ENCODE results near the gene NXF1. TPM values are rescaled to one million over a fixed set of nuclear protein-coding genes. Genes with fewer than 3 reads are reported as not detected.
"Not testable (repeated sequence)": the region's sequence is repeated elsewhere in the genome, so short reads cannot be mapped to it uniquely, and the experiment has no call there.

NXF1 gene
- total RNA-seq, result 85.7 TPM

DNA sequence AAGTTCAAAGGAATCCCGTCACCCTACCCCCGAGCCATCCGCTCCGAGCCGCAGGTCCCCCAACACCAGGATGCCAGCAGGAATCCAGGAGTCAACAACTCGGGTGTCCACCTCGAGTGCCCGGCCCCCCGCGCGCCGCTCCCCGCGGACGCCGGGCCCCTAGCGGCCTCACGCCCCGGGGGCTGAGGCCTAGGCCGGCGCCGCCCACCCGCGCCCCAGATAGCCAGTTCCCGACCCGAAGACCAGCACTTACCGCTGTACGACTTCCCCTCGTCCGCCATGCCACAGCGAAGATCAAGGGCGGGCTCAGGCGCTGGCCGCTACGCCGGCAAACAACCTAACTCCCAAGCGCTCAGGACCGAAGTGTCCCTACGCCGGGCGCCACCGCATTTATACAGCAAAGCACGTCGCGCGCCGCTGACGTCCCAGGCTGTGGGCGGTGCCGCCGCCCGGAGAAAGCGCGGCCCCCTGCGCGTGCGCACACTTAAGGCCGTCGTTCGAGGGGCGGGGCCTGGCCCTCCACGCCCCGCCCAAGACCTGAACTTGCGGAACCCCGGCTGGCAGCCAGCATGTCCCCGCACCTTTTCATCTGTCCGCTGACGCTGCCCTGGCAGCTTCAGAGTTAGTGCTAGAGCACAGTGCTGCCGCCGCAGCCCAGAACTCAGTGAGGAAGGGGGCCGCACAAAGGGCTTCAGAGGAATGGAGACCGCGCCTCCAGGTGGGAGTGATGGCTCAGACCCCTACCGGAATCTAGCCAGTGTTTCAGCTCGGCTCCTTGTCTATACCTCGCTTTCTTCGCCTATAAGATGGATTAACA lies at the start of gene NXF1:
Gene NXF1, minus strand, starts transcription at position 365 of the 817 bp plus-strand sequence. Its CDS starts 84 bp downstream, at position 281.
- peak; percentile 96 for DNase-seq (ENCODE audit: low spot score)

- no peak for DNase-seq (ENCODE audit: low spot score)
These were observed 49.0 kb upstream of the NXF1 start for GRCh38 chr11:62854013-62854824.

GRCh38 chr11:62853279-62853965 lies 48.2 kb upstream of the NXF1 start:
- no peak for DNase-seq (ENCODE audit: low spot score)

DNA sequence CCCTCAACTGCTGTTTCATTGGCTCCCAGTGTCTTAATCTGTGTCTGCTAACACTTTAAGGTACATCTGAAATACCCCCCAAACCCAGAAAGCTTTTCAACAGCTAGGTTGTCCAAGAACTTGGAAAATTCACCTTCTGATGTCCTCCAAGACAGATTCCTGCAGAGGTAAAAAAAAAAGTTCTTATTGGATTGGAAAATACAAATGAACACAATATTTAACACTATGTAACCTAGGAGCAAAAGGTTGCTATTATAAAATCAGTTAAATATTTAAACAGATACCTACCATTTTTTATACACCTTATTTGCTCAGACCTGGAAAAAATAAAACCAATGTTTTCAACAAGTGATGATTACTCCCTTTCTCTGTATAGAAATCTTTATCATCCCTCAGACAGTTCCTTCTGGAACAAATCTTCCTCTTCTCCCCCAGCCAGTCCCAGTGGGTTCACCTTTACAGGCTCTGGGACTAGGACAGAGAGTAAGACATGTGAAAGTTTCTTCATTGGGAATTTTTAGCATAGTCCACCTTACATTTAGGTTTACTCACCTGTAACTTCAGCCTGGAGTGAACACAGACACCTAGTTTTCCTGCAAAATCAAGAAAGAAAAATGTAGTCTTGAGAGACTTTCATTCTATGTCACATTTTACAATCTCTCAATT lies 47.4 kb upstream of the NXF1 start:
- no peak for DNase-seq (ENCODE audit: low spot score)

- DNase-seq (ENCODE audit: low spot score), result no peak
These were observed 46.7 kb upstream of the NXF1 start for GRCh38 chr11:62851807-62852522.

DNA sequence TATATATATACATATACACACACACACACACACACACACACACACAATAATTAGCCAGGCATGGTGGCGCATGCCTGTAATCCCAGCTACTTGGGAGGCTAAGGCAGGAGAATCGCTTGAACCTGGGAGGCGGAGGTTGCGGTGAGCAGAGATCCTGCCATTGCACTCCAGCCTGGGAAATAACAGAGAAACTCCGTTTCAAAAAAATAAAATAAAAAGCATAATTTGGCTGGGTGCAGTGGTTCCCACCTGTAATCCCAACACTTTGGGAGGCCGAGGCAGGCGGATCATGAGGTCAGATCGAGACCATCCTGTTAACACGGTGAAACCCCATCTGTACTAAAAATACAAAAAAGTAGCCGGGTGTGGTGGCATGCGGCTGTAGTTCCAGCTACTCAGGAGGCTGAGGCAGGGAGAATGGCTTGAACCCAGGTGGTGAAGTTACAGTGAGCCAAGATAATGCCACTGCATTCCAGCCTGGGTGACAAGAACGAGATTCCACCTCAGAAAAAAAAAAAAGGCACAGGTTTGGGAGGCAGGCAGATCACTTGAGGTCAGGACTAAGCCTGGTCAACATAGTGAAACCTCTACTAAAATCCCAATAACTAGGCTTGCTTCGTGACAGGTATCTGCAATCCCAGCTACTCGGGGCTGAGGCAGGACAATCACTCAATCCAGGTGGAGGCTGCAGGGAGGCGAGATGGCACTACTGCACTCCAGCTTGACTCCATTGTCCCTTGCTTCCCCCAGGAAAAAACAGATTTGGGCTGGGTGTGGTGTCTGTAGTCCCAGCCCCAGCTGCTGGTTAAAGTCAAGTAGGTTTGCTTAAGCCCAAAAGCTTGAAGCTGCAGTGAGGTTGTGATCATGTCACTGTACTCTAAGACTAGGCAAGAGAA lies 45.9 kb upstream of the NXF1 start:
- DNase-seq (ENCODE audit: low spot score), result no peak

DNA sequence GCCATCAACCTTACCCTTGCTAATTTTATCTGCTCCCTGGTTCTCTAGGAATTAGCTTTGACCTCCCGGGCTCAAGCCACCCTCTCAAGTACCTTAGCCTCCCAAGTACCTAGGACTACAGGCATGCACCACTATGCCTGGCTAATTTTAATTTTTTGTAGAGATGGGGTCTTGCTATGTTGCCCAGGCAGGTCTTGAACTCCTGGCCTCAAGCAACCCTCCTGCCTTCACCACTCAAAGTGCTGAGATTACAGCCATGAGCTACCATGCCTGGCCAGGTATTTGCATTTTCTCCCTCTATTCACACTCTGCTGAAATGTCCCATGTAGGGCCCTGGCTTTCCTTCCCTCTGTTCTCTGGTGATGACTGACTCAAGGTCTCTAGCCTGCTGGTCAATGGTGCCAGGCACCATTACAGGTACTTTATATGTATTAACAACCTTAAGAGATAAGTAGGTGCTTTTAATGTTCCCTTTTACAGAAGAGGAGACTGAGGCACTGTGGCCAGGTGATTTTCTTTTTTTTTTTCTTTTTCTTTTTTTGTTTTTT lies 42.6 kb upstream of the NXF1 start:
- DNase-seq (ENCODE audit: low spot score), result no peak

- no peak for DNase-seq (ENCODE audit: low spot score)
These were observed 40.9 kb upstream of the NXF1 start for GRCh38 chr11:62846177-62846576.

GRCh38 chr11:62844154-62844553 lies 38.9 kb upstream of the NXF1 start:
- DNase-seq (ENCODE audit: low spot score), result no peak

- no peak for DNase-seq (ENCODE audit: low spot score)
These were observed 38.2 kb upstream of the NXF1 start for GRCh38 chr11:62843466-62843865.

GRCh38 chr11:62842891-62843290 lies 37.7 kb upstream of the NXF1 start:
- DNase-seq (ENCODE audit: low spot score), result not testable (repeated sequence)

- peak; percentile 16 for DNase-seq (ENCODE audit: low spot score)
These were observed 37.0 kb upstream of the NXF1 start for GRCh38 chr11:62842171-62842741.

GRCh38 chr11:62841361-62842170 lies 36.3 kb upstream of the NXF1 start:
- DNase-seq (ENCODE audit: low spot score), result peak; percentile 92

DNA sequence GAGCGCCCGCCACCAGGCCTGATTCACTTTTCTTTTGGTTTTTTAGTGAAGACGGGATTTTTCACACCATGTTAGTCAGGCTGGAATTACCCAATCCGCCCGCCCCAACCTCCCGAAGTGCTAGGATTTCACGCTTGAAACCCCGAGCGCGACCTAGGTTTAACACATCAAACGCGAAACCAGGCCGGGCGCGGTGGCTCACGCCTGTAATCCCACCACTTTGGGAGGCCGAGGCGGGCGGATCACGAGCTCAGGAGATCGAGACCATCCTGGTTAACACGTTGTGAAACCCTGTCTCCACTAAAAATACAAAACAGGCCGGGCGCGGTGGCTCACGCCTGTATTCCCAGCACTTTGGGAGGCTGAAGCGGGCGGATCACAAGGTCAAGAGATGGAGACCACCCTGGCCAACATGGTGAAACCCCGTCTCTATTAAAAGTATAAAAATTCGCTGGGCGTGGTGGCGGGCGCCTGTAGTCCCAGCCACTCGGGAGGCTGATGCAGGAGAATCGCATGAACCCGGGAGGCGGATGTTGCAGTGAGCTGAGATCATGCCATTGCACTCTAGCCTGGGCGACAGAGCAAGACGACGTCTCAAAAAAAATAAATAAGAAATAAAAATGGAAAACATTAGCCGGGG lies 35.6 kb upstream of the NXF1 start:
- DNase-seq (ENCODE audit: low spot score), result peak; percentile 56

DNA sequence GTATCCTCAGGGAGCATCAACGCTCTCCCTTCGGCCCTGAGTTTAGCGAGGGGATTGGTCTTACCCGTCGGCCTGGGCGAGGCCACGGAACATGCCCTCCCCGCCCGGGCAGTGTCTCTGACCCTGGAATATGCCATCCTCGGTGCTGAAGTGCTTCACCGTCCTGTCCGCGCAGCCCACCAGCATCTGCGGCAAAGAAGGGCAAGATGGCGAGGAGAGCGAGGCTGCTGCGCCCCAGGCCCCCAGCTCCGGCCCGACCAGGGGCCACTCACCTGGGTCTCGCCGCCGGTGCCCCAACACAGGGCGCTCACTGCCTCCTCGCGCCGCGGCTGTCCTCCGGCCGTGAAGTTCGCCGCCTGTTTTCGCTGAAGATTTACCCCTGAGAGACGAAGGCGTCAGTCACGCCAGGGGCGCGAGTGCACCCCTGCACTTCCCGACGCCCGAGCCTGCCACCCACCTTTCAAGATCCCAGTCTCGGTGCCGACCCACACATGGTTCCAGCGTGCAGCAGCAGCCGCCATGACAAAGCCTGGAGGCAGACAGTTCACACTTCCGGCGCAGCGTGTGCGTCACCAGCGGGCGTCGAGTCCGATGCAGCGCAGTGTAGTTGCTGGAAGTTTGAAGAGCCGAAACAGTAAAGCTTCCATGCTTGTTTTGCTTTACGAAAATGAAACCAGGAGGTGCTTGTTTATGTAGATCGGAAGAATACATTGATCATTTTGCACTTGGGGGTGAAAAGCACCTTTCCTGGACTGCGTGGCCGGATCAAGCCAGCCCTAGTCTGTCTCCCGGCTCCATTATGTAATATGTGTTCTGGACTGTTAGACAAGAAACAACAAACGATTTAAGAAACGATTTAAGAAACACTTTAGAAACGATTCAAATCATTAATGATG lies 34.1 kb upstream of the NXF1 start, which contains the start of gene WDR74:
Gene WDR74, minus strand, starts transcription at position 541 of the 896 bp plus-strand sequence. Its CDS starts 20 bp downstream, at position 521.
- DNase-seq (ENCODE audit: low spot score), result peak; percentile 96

DNA sequence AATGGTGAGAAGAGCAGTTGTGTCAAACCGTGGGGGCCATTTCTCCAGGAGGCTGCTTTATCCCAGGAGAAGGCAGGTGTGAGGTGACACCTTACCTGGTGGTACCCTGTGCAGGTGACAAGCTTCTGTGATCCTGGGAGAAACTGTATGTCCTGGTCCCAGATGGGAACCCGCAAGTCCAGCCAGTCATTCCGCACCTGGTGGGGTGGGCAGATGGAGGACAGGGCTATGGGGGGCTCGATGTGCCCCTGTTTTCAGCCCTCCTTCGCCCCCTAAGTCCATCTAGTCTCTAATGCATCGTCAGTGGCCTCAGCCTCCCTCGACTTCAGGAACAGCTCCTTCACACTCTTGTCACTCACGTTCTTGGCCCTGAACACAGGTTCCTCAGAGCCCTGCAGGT lies 30.1 kb upstream of the NXF1 start:
- DNase-seq (ENCODE audit: low spot score), result no peak
